Raji (cell line): ENCODE data around the gene GRP.

Experiments
- POLR2A ChIP-seq: IDR thresholded peaks from 2 replicates; pipeline ENCODE4 v1.6.1; 2011; ENCODE audit warnings: low read depth, low read length, control low read depth; ENCODE audit not compliant: insufficient read depth

GRP gene

GRCh38 chr18:59271606-59272220 is 51.8 kb downstream of the GRP start:
- TF ChIP-seq POLR2A, result no peak

- no peak for TF ChIP-seq POLR2A
Measured at GRCh38 chr18:59272221-59272888, 52.4 kb downstream of the GRP start.

- TF ChIP-seq POLR2A, result no peak
Measured at GRCh38 chr18:59272891-59273758, 53.2 kb downstream of the GRP start, which contains the start of gene RAX. RAX (minus strand) TSS chr18:59273454; CDS start chr18:59273206, 248 bp downstream.

GRCh38 chr18:59273759-59274532 is 54.0 kb downstream of the GRP start:
- no peak for TF ChIP-seq POLR2A

- no peak for TF ChIP-seq POLR2A
Measured at GRCh38 chr18:59274533-59274928, 54.6 kb downstream of the GRP start.

- TF ChIP-seq POLR2A, result no peak
Measured at GRCh38 chr18:59275406-59275949, 55.5 kb downstream of the GRP start.

- no peak for TF ChIP-seq POLR2A
Measured at GRCh38 chr18:59276047-59276446, 56.1 kb downstream of the GRP start.

GRCh38 chr18:59278793-59279192 is 58.8 kb downstream of the GRP start:
- TF ChIP-seq POLR2A, result no peak

GRCh38 chr18:59279193-59279592 is 59.2 kb downstream of the GRP start:
- no peak for TF ChIP-seq POLR2A

- TF ChIP-seq POLR2A, result no peak
Measured at GRCh38 chr18:59279722-59280121, 59.8 kb downstream of the GRP start.
